RPMI7951 (cell line): ENCODE data around the gene OTOP2. TPM values are rescaled to one million over a fixed set of nuclear protein-coding genes. Genes with fewer than 3 reads are reported as not detected.
"Not testable (repeated sequence)": the region's sequence is repeated elsewhere in the genome, so short reads cannot be mapped to it uniquely, and the experiment has no call there.

ENCODE experiments used
- DNase-seq: peaks from one replicate; pipeline ENCODE4 v3.0.0-alpha.2; 2012; ENCODE audit warnings: low read depth
- total RNA-seq: library from RNA; depleted of rRNA; stranded (reverse); fragments of >200 nt; shearing (Covaris generic); gene quantifications from 2 replicates; pipeline ENCODE4 v1.2.3, GENCODE V29; 2014

Gene OTOP2
- total RNA-seq, 1 experiment from 2014 or later: not detected

- no peak for DNase-seq
Measured at GRCh38 chr17:74951680-74952421, 27.8 kb downstream of the OTOP2 start.

GRCh38 chr17:74952431-74953133, 28.5 kb downstream of the OTOP2 start:
- no peak for DNase-seq

GRCh38 chr17:74953134-74953687, 29.1 kb downstream of the OTOP2 start:
- DNase-seq: no peak

- no peak for DNase-seq
Measured at GRCh38 chr17:74954115-74954514, 30.0 kb downstream of the OTOP2 start.

- no peak for DNase-seq
Measured at GRCh38 chr17:74954665-74955421, 30.8 kb downstream of the OTOP2 start.

- no peak for DNase-seq
Measured at GRCh38 chr17:74956093-74956492, 32.0 kb downstream of the OTOP2 start.

- DNase-seq: peak; percentile 40
Measured at GRCh38 chr17:74957935-74958740, 34.1 kb downstream of the OTOP2 start.

GRCh38 chr17:74959826-74960515, 35.9 kb downstream of the OTOP2 start:
- peak; percentile 14 for DNase-seq

GRCh38 chr17:74960570-74961342, 36.7 kb downstream of the OTOP2 start:
- peak; percentile 54 for DNase-seq

- peak; percentile 73 for DNase-seq
Measured at GRCh38 chr17:74961657-74962350, 37.7 kb downstream of the OTOP2 start.

GRCh38 chr17:74962622-74963394, 38.7 kb downstream of the OTOP2 start:
- DNase-seq: no peak

- DNase-seq: no peak
Measured at GRCh38 chr17:74963656-74964055, 39.6 kb downstream of the OTOP2 start.

GRCh38 chr17:74964246-74964761, 40.2 kb downstream of the OTOP2 start:
- no peak for DNase-seq

- DNase-seq: no peak
Measured at GRCh38 chr17:74964988-74965622, 41.0 kb downstream of the OTOP2 start.

GRCh38 chr17:74968361-74968780, 44.3 kb downstream of the OTOP2 start:
- DNase-seq: no peak

- DNase-seq: not testable (repeated sequence)
Measured at GRCh38 chr17:74969501-74969900, 45.4 kb downstream of the OTOP2 start.

- no peak for DNase-seq
Measured at GRCh38 chr17:74970395-74970794, 46.3 kb downstream of the OTOP2 start.
